Measurements from ENCODE around the gene HTRA1.

Gene HTRA1

DNA sequence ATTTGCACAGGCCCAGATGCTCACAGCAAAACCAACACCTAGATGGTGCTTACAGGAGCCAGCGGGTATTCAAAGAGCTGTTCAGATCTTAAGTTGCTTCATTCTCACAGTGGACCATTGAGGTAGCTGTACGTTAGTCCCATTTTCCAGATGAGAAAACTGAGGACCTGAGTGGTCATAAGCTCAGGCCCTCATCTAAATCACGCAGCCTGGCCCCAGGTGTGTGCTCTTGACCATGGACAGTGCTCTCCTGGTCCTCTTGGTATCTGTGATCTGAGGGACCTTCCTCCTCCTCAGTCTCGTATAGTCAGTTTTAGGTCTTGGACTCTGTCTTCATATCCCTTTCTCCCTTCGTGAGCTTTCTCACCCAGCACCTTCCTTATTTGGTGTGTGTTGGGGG, 43.7 kb downstream of the HTRA1 start:
- peaks cover 3% of the 10 kb centered on the region for H3K27me3 Mint-ChIP-seq (ENCODE audit: low read depth, poor library complexity)
- TF ChIP-seq, protein P1, sequence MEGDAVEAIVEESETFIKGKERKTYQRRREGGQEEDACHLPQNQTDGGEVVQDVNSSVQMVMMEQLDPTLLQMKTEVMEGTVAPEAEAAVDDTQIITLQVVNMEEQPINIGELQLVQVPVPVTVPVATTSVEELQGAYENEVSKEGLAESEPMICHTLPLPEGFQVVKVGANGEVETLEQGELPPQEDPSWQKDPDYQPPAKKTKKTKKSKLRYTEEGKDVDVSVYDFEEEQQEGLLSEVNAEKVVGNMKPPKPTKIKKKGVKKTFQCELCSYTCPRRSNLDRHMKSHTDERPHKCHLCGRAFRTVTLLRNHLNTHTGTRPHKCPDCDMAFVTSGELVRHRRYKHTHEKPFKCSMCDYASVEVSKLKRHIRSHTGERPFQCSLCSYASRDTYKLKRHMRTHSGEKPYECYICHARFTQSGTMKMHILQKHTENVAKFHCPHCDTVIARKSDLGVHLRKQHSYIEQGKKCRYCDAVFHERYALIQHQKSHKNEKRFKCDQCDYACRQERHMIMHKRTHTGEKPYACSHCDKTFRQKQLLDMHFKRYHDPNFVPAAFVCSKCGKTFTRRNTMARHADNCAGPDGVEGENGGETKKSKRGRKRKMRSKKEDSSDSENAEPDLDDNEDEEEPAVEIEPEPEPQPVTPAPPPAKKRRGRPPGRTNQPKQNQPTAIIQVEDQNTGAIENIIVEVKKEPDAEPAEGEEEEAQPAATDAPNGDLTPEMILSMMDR (IDR thresholded peaks at IDR 0.05): no peak
- H3K36me3 Mint-ChIP-seq (ENCODE audit: low read depth): no peaks in the 10 kb centered on the region
- no peak overlapping the region for H3K4me3 Mint-ChIP-seq
- peaks cover 68% of the 10 kb centered on the region for H3K4me1 Mint-ChIP-seq
- no peak for DNase-seq
- peak overlapping the region; percentile 69 for H3K27ac Mint-ChIP-seq
- no peaks in the 10 kb centered on the region for H3K9me3 Mint-ChIP-seq

- no peak for DNase-seq
These were observed 44.7 kb downstream of the HTRA1 start for GRCh38 chr10:122505885-122506645.

GRCh38 chr10:122507616-122508015, 46.3 kb downstream of the HTRA1 start:
- peak overlapping the region; percentile 15 for H3K27ac Mint-ChIP-seq
- H3K27me3 Mint-ChIP-seq (ENCODE audit: low read depth, poor library complexity): no peaks in the 10 kb centered on the region
- no peaks in the 10 kb centered on the region for H3K36me3 Mint-ChIP-seq (ENCODE audit: low read depth)
- H3K4me3 Mint-ChIP-seq: no peak overlapping the region
- no peaks in the 10 kb centered on the region for H3K9me3 Mint-ChIP-seq
- TF ChIP-seq, protein P1 (IDR thresholded peaks at IDR 0.05): no peak
- DNase-seq: no peak
- H3K4me1 Mint-ChIP-seq: peaks cover 75% of the 10 kb centered on the region

More at GRCh38 chr10:122505885-122506645, 44.7 kb downstream of the HTRA1 start:
- no peak overlapping the region for H3K4me3 Mint-ChIP-seq
- peaks cover 76% of the 10 kb centered on the region for H3K4me1 Mint-ChIP-seq
- TF ChIP-seq, protein P1 (IDR thresholded peaks at IDR 0.05): no peak
- no peaks in the 10 kb centered on the region for H3K9me3 Mint-ChIP-seq
- no peaks in the 10 kb centered on the region for H3K27me3 Mint-ChIP-seq (ENCODE audit: low read depth, poor library complexity)
- no peaks in the 10 kb centered on the region for H3K36me3 Mint-ChIP-seq (ENCODE audit: low read depth)
- H3K27ac Mint-ChIP-seq: peak overlapping the region; percentile 25

GRCh38 chr10:122508021-122508420, 46.7 kb downstream of the HTRA1 start:
- Mint-ChIP-seq H3K4me3 (no peak overlapping the region), H3K27me3 (ENCODE audit: low read depth, poor library complexity) (no peaks in the 10 kb centered on the region), H3K4me1 (peaks cover 75% of the 10 kb centered on the region), H3K27ac (peak overlapping the region; percentile 15), H3K36me3 (ENCODE audit: low read depth) (no peaks in the 10 kb centered on the region), H3K9me3 (no peaks in the 10 kb centered on the region)
- TF ChIP-seq, protein P1 (IDR thresholded peaks at IDR 0.05): no peak
- no peak for DNase-seq

DNA sequence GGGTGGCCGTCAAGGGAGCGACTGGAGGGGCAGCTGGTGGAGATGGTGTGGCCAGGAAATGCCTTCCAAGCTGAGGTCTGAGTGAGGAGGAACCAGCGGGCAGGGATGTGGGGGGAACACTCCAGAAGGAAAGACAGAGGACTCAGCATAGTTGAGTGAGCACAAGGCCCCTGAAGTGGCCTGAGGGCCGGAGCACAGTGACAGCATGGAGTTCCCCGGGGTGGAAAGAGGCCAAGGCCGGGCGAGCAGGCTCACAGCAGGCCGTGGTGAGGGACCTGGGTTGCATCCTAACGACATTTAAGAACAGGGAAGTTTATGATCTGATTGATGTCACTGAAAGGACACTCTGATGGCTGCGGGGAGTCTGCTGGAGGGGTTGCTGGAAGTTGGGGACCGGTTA, 48.0 kb downstream of the HTRA1 start:
- DNase-seq: peak; percentile 23
- Mint-ChIP-seq H3K27ac (peak overlapping the region; percentile 95), H3K4me1 (peaks cover 64% of the 10 kb centered on the region), H3K9me3 (no peaks in the 10 kb centered on the region), H3K36me3 (ENCODE audit: low read depth) (no peaks in the 10 kb centered on the region), H3K4me3 (peak overlapping the region; percentile 41), H3K27me3 (ENCODE audit: low read depth, poor library complexity) (no peaks in the 10 kb centered on the region)
- TF ChIP-seq, protein P1 (IDR thresholded peaks at IDR 0.05): no peak

DNA sequence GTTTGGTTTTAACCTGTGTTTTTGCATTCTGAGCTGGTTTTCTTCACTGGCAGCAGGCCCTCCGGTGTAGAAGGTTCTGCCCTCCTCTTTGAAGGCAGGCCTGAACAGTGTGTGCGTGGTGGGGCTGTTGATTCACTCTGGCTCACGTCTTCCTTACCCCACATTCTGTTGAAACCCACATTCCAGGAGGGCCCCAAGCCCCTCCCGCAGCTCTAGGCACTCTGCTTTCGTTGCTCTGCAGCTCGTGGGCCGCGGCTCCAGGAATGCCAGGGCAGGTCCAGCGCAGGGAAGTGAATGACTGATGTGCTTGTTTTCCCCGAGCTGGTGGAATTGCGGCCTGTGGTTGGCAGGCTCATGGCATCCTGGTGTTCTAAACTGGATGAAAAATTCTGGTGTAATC, 49.0 kb downstream of the HTRA1 start:
- Mint-ChIP-seq H3K4me1 (peaks cover 60% of the 10 kb centered on the region), H3K27ac (peak overlapping the region; percentile 90), H3K27me3 (ENCODE audit: low read depth, poor library complexity) (no peaks in the 10 kb centered on the region), H3K4me3 (no peak overlapping the region), H3K36me3 (ENCODE audit: low read depth) (no peaks in the 10 kb centered on the region), H3K9me3 (no peaks in the 10 kb centered on the region)
- TF ChIP-seq, protein P1 (IDR thresholded peaks at IDR 0.05): no peak
- no peak for DNase-seq
